ENCODE data around the gene DUSP8. TPM values are rescaled to one million over a fixed set of nuclear protein-coding genes. Genes with fewer than 3 reads are reported as not detected.
A peak's percentile ranks its signal among the peaks of the same experiment; 100 is the strongest.

The DUSP8 gene
- total and polyA plus RNA-seq, 2 of the 8 experiments (the other 6 are each of a cell fraction or from before 2014, with no cell fraction given), result 2.8 to 3.6 TPM

- no peak overlapping the region for H2AFZ ChIP-seq (ENCODE audit: low read length)
- H2BK12ac ChIP-seq (ENCODE audit: low read depth, low read length), result no peak overlapping the region
- H2BK120ac ChIP-seq (replicated peaks; ENCODE audit: low read depth, low read length), result no peak overlapping the region
- no peak overlapping the region for H3K23ac ChIP-seq (ENCODE audit: insufficient read length)
- ChIA-PET POLR2A (ENCODE audit: partially characterized antibody) (no interaction called here), CTCF (ENCODE audit: partially characterized antibody) (interaction anchor here (0.8 to 2.0 kb wide), 2 partner anchors 39 to 233 kb away, joined by 4 to 7 read pairs; no protein-coding TSS in a partner anchor)
- no peak overlapping the region for H3K27ac ChIP-seq (ENCODE audit: low read depth, low read length)
- no peak for TF ChIP-seq JUN (IDR thresholded peaks at IDR 0.05; ENCODE audit: low read depth, low read length)
- TF ChIP-seq HDAC6 (IDR thresholded peaks at IDR 0.05; ENCODE audit: low read depth, low read length), result no peak
- TF ChIP-seq SRF (IDR thresholded peaks at IDR 0.05; ENCODE audit: low read depth, low read length), result no peak
- no peak for TF ChIP-seq NANOG (IDR thresholded peaks at IDR 0.05; ENCODE audit: insufficient read depth, low read depth, low read length, poor library complexity, severe bottlenecking)
- peak; percentile 56; the same call in 1 of the 2 replicates for TF ChIP-seq E2F6 (IDR thresholded peaks at IDR 0.05)
- DNase-seq (ENCODE audit: low read depth in 1 of 2, low spot score in 2 of 2) (no peak), FAIRE-seq (peak; percentile 42)
- no peak overlapping the region for H3K56ac ChIP-seq (replicated peaks; ENCODE audit: insufficient read length, low read depth, low read length)
- H3K9me3 ChIP-seq (ENCODE audit: insufficient read depth in 2 of 2, low read depth in 1 of 2, low read length in 1 of 2), result peaks cover 0 to 4% of the 10 kb centered on the region in 2 experiments; a peak in 1 of 4 replicates
- H2BK15ac ChIP-seq (ENCODE audit: low read length), result no peak overlapping the region
- peaks cover 0 to 2% of the 10 kb centered on the region in 2 experiments for H4K20me1 ChIP-seq (replicated peaks in 1 of 2; ENCODE audit: control insufficient read depth in 1 of 2, insufficient read depth in 2 of 2, low read length in 2 of 2)
- peaks cover 2% of the 10 kb centered on the region; the same call in 1 of the 2 replicates for H3K23me2 ChIP-seq (ENCODE audit: low read depth, low read length)
- no peaks in the 10 kb centered on the region for H3K36me3 ChIP-seq (ENCODE audit: control insufficient read depth in 2 of 4, insufficient read depth in 4 of 4, low read length in 3 of 4)
- H3K4me2 ChIP-seq (ENCODE audit: insufficient read depth in 1 of 2, low read depth in 2 of 2, low read length in 2 of 2), result no peak overlapping the region
- H4K91ac ChIP-seq (replicated peaks; ENCODE audit: insufficient read length, low read length), result no peak overlapping the region
- H4K5ac ChIP-seq (ENCODE audit: insufficient read length, low read depth, low read length), result no peak overlapping the region
- no peak overlapping the region for H4K8ac ChIP-seq (ENCODE audit: extremely low read depth, insufficient read depth, low read length)
- H3K9ac ChIP-seq (replicated peaks in 1 of 4; ENCODE audit: extremely low read depth in 1 of 4, low read depth in 3 of 4, low read length in 3 of 4), result no peak overlapping the region
- H3K18ac ChIP-seq (ENCODE audit: extremely low read depth, low read length), result no peak overlapping the region
- no peaks in the 10 kb centered on the region for H3K79me1 ChIP-seq (ENCODE audit: low read depth, low read length)
- H3K4me3 ChIP-seq (ENCODE audit: extremely low read depth in 1 of 4, insufficient read depth in 2 of 4, low read depth in 3 of 4, low read length in 4 of 4), result no peak overlapping the region
- H2BK20ac ChIP-seq (ENCODE audit: low read length), result no peak overlapping the region
- H3K14ac ChIP-seq (ENCODE audit: insufficient read length), result no peak overlapping the region
- H3K27me3 ChIP-seq (replicated peaks in 1 of 4; ENCODE audit: control insufficient read depth in 3 of 4, extremely low read depth in 1 of 4, insufficient read depth in 3 of 4, low read length in 3 of 4), result peaks cover 0 to 4% (median 0%) of the 10 kb centered on the region in 4 experiments; a peak in 1 of 7 replicates
- no peak overlapping the region for H3K4ac ChIP-seq (replicated peaks; ENCODE audit: insufficient read length, low read depth, low read length)
- H2AK5ac ChIP-seq (ENCODE audit: low read depth, low read length), result no peak overlapping the region
- WGBS, 2 experiments (ENCODE audit: extremely low coverage in 1 of 2, insufficient coverage in 1 of 2, insufficient read length in 1 of 2, insufficient replicate concordance in 2 of 2, low coverage in 1 of 2, low lambda C conversion rate in 2 of 2, missing lambda C conversion rate in 1 of 2), result 69% methylated on average over 5 of the region's 5 CpGs; no CpG with 5 or more reads in 1 of the 2 experiments
- H3K4me1 ChIP-seq (replicated peaks in 1 of 4; ENCODE audit: control insufficient read depth in 3 of 4, insufficient read depth in 4 of 4, low read length in 3 of 4), result peaks cover 2 to 12% (median 5%) of the 10 kb centered on the region in 4 experiments
- H2BK5ac ChIP-seq (ENCODE audit: low read depth, low read length), result no peak overlapping the region
- no peaks in the 10 kb centered on the region for H3K79me2 ChIP-seq (ENCODE audit: control insufficient read depth in 1 of 2, insufficient read depth in 2 of 2, low read length in 2 of 2)
Measured at GRCh38 chr11:1600626-1601025, 28.6 kb upstream of the DUSP8 start.
